SK-N-SH (cell line): ENCODE data around the gene ENOX2. TPM values are rescaled to one million over a fixed set of nuclear protein-coding genes. Genes with fewer than 3 reads are reported as not detected.

Source experiments
- CTCF ChIA-PET: fragments of 300-600, 350-600 bp; formaldehyde crosslinking; extraction: SDS; loops from one replicate; lab custom pipeline; 2021; lab: Yijun Ruan, JAX
- POLR2A ChIA-PET: fragments of 350-600 bp; sonication (Branson Sonifier 250); formaldehyde crosslinking; extraction: SDS; loops from one replicate; lab custom pipeline; 2020; ENCODE audit warnings: antibody characterized with exemption, inconsistent platforms; lab: Yijun Ruan, JAX
- DNase-seq: peaks from one replicate; pipeline ENCODE4 v3.0.0; 2012
- H2AFZ ChIP-seq: fragments of 200-600 bp; sonication (generic); 2 replicates; pipeline ENCODE4 v1.8.1; 2016; ENCODE audit warnings: antibody characterized with exemption, mild to moderate bottlenecking, low read depth
- H3F3A ChIP-seq: fragments of 200-600 bp; sonication (generic); replicated peaks from 2 replicates; pipeline ENCODE3; 2016; ENCODE audit warnings: antibody characterized with exemption, mild to moderate bottlenecking; ENCODE audit not compliant: insufficient read depth
- H3K27ac ChIP-seq, 2 experiments: fragments of 200-500 bp in 1 of 2; fragments of 200-600 bp in 1 of 2; sonication (Bioruptor generic) in 1 of 2; sonication (generic), shearing (Covaris generic) in 1 of 2; 2 replicates each; pipeline versions ENCODE4 v1.5.1 to v1.6.1; 2014 to 2016; ENCODE audit warnings: low read depth in 2 of 2, inconsistent platforms in 1 of 2, low read length in 1 of 2, mild to moderate bottlenecking in 1 of 2, mixed read lengths in 1 of 2
- H3K27me3 ChIP-seq: fragments of 200-600 bp; sonication (generic), shearing (Covaris generic); 2 replicates; pipeline ENCODE4 v1.6.1; 2016; ENCODE audit warnings: mixed run types; ENCODE audit not compliant: insufficient read depth
- H3K36me3 ChIP-seq, 2 experiments: fragments of 200-500 bp in 1 of 2; fragments of 200-600 bp in 1 of 2; sonication (Bioruptor generic) in 1 of 2; sonication (generic) in 1 of 2; replicated peaks in 1 of 2; 2 replicates each; pipeline versions ENCODE3 to v1.5.1; 2014 to 2016; ENCODE audit warnings: low read length in 1 of 2, mild to moderate bottlenecking in 1 of 2; ENCODE audit not compliant: insufficient read depth in 2 of 2, control insufficient read depth in 1 of 2
- H3K4me1 ChIP-seq, 2 experiments: fragments of 200-500 bp in 1 of 2; fragments of 200-600 bp in 1 of 2; sonication (Bioruptor generic) in 1 of 2; sonication (generic), shearing (Covaris generic) in 1 of 2; 2 replicates each; pipeline versions ENCODE4 v1.5.1 to v1.6.1; 2014 to 2016; ENCODE audit warnings: low read depth in 1 of 2, low read length in 1 of 2, mixed run types in 1 of 2; ENCODE audit not compliant: insufficient read depth in 2 of 2, control insufficient read depth in 1 of 2
- H3K4me2 ChIP-seq: fragments of 200-600 bp; sonication (generic), shearing (Covaris generic); 2 replicates; pipeline ENCODE4 v1.6.1; 2017; ENCODE audit warnings: mixed run types
- H3K4me3 ChIP-seq, 2 experiments: fragments of 200-500 bp in 1 of 2; fragments of 200-600 bp in 1 of 2; sonication (Bioruptor generic) in 1 of 2; sonication (generic), shearing (Covaris generic) in 1 of 2; 2 replicates each; pipeline versions ENCODE4 v1.5.1 to v1.8.1; 2014 to 2016; ENCODE audit warnings: low read depth in 2 of 2, inconsistent platforms in 1 of 2, low read length in 1 of 2, mild to moderate bottlenecking in 1 of 2, mixed read lengths in 1 of 2, moderate library complexity in 1 of 2
- H3K79me2 ChIP-seq: fragments of 200-600 bp; sonication (generic); 2 replicates; pipeline ENCODE4 v1.8.1; 2017; ENCODE audit warnings: mild to moderate bottlenecking; ENCODE audit not compliant: insufficient read depth
- H3K9ac ChIP-seq: fragments of 200-600 bp; sonication (generic); 2 replicates; pipeline ENCODE4 v1.6.1; 2017; ENCODE audit warnings: mixed run types
- H3K9me2 ChIP-seq: fragments of 200-600 bp; sonication (generic); 2 replicates; pipeline ENCODE4 v1.6.1; 2017; ENCODE audit warnings: mixed run types
- H3K9me3 ChIP-seq: fragments of 200-600 bp; sonication (generic); 2 replicates; pipeline ENCODE4 v1.6.1; 2017; ENCODE audit warnings: mixed run types, mild to moderate bottlenecking, moderate library complexity
- H4K20me1 ChIP-seq: fragments of 200-600 bp; sonication (generic); 2 replicates; pipeline ENCODE4 v1.6.1; 2017; ENCODE audit warnings: mild to moderate bottlenecking, mixed run types; ENCODE audit not compliant: insufficient read depth
- EP300 ChIP-seq, 2 experiments: IDR thresholded peaks; 2 replicates each; pipeline versions ENCODE4 v1.4.0 to v1.6.1; 2012; ENCODE audit warnings: borderline replicate concordance in 1 of 2, low read depth in 1 of 2, low read length in 1 of 2
- FOSL2 ChIP-seq: IDR thresholded peaks from 2 replicates; pipeline ENCODE4 v1.4.0; 2012; ENCODE audit warnings: low read depth, mild to moderate bottlenecking, moderate library complexity, borderline replicate concordance
- GATA2 ChIP-seq: sonication (generic); formaldehyde crosslinking; IDR thresholded peaks from 2 replicates; pipeline ENCODE4 v1.5.0; 2020; ENCODE audit warnings: mild to moderate bottlenecking, missing genetic modification reagents
- JUND ChIP-seq: IDR thresholded peaks from 2 replicates; pipeline ENCODE4 v1.4.0; 2012
- MEF2A ChIP-seq: IDR thresholded peaks from 2 replicates; pipeline ENCODE4 v1.4.0; 2012; ENCODE audit warnings: low read depth, borderline replicate concordance
- MXI1 ChIP-seq: IDR thresholded peaks from 2 replicates; pipeline ENCODE4 v1.6.1; 2012; ENCODE audit warnings: mild to moderate bottlenecking, low read depth, low read length, improper control_type of control experiment
- NFIC ChIP-seq: IDR thresholded peaks from 2 replicates; pipeline ENCODE4 v1.4.0; 2012; ENCODE audit warnings: borderline replicate concordance
- NRF1 ChIP-seq: IDR thresholded peaks from 2 replicates; pipeline ENCODE4 v1.6.1; 2012; ENCODE audit warnings: low read depth, mild to moderate bottlenecking, low read length
- POLR2AphosphoS5 ChIP-seq: IDR thresholded peaks from 2 replicates; pipeline ENCODE4 v1.6.1; 2012; ENCODE audit warnings: low read depth, low read length
- RAD21 ChIP-seq: IDR thresholded peaks from 2 replicates; pipeline ENCODE4 v1.6.1; 2012; ENCODE audit warnings: mild to moderate bottlenecking, low read length
- SMC3 ChIP-seq: IDR thresholded peaks from 2 replicates; pipeline ENCODE4 v1.6.1; 2012; ENCODE audit warnings: low read depth, low read length, improper control_type of control experiment
- WGBS: methylation state at CpG from one replicate; pipeline ENCODE4 v1.1.6; 2017; ENCODE audit warnings: low lambda C conversion rate; 5-methylcytosine and 5-hydroxymethylcytosine counted together
- polyA plus RNA-seq, 3 experiments: library from polyadenylated mRNA; depleted of rRNA; stranded (reverse); fragments of >200 nt; gene quantifications; 2 replicates each; pipeline ENCODE4 v1.2.3, GENCODE V29; 2012
- TF ChIP-seq, protein P1 (sequence below): IDR thresholded peaks from 2 replicates; pipeline ENCODE4 v1.6.1; 2012; ENCODE audit warnings: mild to moderate bottlenecking, low read depth, low read length, moderate library complexity
- TF ChIP-seq, protein P2 (sequence below): IDR thresholded peaks from 2 replicates; pipeline ENCODE4; 2012
- TF ChIP-seq, protein P3 (sequence below): fragments of 150-350 bp; IDR thresholded peaks from 2 replicates; pipeline ENCODE4 v1.6.1; 2016; ENCODE audit warnings: mild to moderate bottlenecking, low read depth, low read length
- TF ChIP-seq, protein P4 (sequence below): IDR thresholded peaks from 2 replicates; pipeline ENCODE4 v1.4.0; 2012; ENCODE audit warnings: low read depth

The ENOX2 gene
- polyA plus RNA-seq, 1 of the 3 experiments (the other 2 are of a cell fraction), result 8.8 TPM

DNA sequence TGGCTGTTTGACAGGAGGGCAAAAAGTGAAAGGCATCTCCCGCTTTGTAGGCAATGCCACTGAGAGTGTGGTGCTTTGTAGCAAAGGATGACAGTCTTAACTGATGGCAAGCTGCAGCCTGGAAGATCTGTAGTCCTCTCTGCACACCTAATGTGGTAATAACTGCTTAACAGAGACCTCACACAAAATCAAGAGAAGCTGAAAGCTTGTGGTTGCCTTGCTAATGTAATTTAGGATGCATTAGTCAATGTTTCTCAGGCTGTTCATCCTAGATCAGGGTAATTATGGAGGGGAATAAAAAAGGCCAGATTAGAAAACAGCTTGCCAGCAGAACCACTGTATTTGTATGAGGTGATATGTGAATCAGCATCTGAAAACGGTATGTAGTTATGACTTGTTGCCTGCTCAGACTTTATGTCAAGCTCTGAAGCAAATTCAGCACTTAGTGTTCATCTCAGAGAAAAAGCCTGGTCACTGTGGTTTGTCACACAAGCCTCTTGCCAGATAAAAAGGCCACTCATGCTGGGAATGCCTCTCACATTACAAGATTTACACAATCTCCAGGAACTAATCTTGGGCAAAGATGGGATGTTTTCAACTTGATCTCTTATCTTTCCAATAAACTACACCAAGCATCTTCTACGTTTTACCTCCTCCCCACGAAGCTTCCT, 130.8 kb downstream of the ENOX2 start (continued):
- peak; percentile 42 to 55; a peak in 2 of 4 replicates for TF ChIP-seq EP300 (IDR thresholded peaks at IDR 0.05; ENCODE audit: borderline replicate concordance in 1 of 2, low read depth in 1 of 2, low read length in 1 of 2)
- TF ChIP-seq, protein P1, sequence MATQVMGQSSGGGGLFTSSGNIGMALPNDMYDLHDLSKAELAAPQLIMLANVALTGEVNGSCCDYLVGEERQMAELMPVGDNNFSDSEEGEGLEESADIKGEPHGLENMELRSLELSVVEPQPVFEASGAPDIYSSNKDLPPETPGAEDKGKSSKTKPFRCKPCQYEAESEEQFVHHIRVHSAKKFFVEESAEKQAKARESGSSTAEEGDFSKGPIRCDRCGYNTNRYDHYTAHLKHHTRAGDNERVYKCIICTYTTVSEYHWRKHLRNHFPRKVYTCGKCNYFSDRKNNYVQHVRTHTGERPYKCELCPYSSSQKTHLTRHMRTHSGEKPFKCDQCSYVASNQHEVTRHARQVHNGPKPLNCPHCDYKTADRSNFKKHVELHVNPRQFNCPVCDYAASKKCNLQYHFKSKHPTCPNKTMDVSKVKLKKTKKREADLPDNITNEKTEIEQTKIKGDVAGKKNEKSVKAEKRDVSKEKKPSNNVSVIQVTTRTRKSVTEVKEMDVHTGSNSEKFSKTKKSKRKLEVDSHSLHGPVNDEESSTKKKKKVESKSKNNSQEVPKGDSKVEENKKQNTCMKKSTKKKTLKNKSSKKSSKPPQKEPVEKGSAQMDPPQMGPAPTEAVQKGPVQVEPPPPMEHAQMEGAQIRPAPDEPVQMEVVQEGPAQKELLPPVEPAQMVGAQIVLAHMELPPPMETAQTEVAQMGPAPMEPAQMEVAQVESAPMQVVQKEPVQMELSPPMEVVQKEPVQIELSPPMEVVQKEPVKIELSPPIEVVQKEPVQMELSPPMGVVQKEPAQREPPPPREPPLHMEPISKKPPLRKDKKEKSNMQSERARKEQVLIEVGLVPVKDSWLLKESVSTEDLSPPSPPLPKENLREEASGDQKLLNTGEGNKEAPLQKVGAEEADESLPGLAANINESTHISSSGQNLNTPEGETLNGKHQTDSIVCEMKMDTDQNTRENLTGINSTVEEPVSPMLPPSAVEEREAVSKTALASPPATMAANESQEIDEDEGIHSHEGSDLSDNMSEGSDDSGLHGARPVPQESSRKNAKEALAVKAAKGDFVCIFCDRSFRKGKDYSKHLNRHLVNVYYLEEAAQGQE, result no peak
- no peak for TF ChIP-seq MXI1
- TF ChIP-seq JUND, result 0 out of 2 replicates have a peak, but pooled peaks have one; percentile 45
- no peak for TF ChIP-seq POLR2AphosphoS5
- peak; percentile 46; the same call in 1 of the 2 replicates for TF ChIP-seq NFIC
- peak; percentile 58 for TF ChIP-seq GATA2 (CRISPR knock-in tag)
- TF ChIP-seq, all 33 proteins: peak for 9

DNA sequence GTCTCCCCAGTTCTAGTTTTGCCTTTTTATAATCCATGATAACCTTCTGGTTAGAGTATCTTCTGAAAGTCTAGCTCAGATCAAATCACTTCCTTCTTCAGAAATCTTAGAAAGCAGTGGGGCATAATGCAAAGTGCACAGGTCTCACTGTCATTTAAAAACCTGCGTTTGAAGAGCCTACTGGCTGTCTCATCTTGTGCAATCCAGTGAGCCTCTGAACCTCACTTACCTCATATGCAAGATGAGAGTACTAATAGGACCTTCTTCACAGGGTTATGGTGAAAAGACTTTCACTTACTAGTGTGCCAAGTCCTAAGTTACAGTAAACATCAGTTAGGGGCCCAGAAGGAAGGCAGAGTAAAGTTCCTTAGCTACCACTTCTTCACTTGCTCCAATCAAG, 131.4 kb downstream of the ENOX2 start:
- Histone ChIP-seq H3K4me2 (peak overlapping the region; percentile 19; the same call in 1 of the 2 replicates), H3F3A (peaks cover 11% of the 10 kb centered on the region), H3K9me2 (no peaks in the 10 kb centered on the region), H3K4me3 (no peak overlapping the region), H3K79me2 (no peaks in the 10 kb centered on the region), H3K4me1 (peaks cover 9 to 21% of the 10 kb centered on the region in 2 experiments; a peak in 3 of 4 replicates), H3K27ac (peak overlapping the region; percentile 71 to 87), H3K9me3 (no peaks in the 10 kb centered on the region), H4K20me1 (no peaks in the 10 kb centered on the region), H3K36me3 (no peaks in the 10 kb centered on the region), H3K27me3 (no peaks in the 10 kb centered on the region), H3K9ac (no peak overlapping the region), H2AFZ (no peak overlapping the region)
- TF ChIP-seq, protein P2, sequence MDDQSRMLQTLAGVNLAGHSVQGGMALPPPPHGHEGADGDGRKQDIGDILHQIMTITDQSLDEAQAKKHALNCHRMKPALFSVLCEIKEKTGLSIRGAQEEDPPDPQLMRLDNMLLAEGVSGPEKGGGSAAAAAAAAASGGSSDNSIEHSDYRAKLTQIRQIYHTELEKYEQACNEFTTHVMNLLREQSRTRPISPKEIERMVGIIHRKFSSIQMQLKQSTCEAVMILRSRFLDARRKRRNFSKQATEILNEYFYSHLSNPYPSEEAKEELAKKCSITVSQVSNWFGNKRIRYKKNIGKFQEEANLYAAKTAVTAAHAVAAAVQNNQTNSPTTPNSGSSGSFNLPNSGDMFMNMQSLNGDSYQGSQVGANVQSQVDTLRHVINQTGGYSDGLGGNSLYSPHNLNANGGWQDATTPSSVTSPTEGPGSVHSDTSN, result no peak
- TF ChIP-seq GATA2 (CRISPR knock-in tag) (no peak), FOSL2 (no peak), NRF1 (no peak), POLR2AphosphoS5 (no peak), MEF2A (no peak), EP300 (IDR thresholded peaks at IDR 0.05; ENCODE audit: borderline replicate concordance in 1 of 2, low read depth in 1 of 2, low read length in 1 of 2) (no peak), SMC3 (no peak), NFIC (no peak), RAD21 (no peak)
- TF ChIP-seq, protein P3, sequence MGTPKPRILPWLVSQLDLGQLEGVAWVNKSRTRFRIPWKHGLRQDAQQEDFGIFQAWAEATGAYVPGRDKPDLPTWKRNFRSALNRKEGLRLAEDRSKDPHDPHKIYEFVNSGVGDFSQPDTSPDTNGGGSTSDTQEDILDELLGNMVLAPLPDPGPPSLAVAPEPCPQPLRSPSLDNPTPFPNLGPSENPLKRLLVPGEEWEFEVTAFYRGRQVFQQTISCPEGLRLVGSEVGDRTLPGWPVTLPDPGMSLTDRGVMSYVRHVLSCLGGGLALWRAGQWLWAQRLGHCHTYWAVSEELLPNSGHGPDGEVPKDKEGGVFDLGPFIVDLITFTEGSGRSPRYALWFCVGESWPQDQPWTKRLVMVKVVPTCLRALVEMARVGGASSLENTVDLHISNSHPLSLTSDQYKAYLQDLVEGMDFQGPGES, result no peak
- TF ChIP-seq, protein P4, sequence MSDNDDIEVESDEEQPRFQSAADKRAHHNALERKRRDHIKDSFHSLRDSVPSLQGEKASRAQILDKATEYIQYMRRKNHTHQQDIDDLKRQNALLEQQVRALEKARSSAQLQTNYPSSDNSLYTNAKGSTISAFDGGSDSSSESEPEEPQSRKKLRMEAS, result no peak
- ChIA-PET CTCF (no interaction called here), POLR2A (no interaction called here)
- WGBS, result 6% methylated on average over 1 of the region's 1 CpG
- no peak for DNase-seq
